ENCODE results near the gene ABCA4.

GRCh38 chr1:94125551-94126514 lies 4.9 kb upstream of the ABCA4 start:
- no peak for TF ChIP-seq POLR2AphosphoS5 (IDR thresholded peaks at IDR 0.05)
- no peak for TF ChIP-seq CTCF (IDR thresholded peaks at IDR 0.05)
